Lung (tissue), 12 donors: ENCODE measurements around the gene HDAC4. TPM values are rescaled to one million over a fixed set of nuclear protein-coding genes. Genes with fewer than 3 reads are reported as not detected.

Experiments used
- ATAC-seq: fragments of 200-7000 bp; cut with Tn5 transposase; one replicate; pipeline ENCODE4 v1.9.1; 2020; ENCODE audit warnings: moderate number of reproducible peaks; ENCODE audit not compliant: insufficient read depth, low FRiP score
- DNase-seq, 3 donors: peaks; one replicate each; pipeline ENCODE4 v3.0.0-alpha.2; 2013 to 2017
- H3K27ac ChIP-seq, 2 donors: one replicate each; pipeline ENCODE4 v1.5.1; 2013; ENCODE audit warnings: mild to moderate bottlenecking in 2 of 2, moderate library complexity in 2 of 2, control low read depth in 1 of 2, inconsistent platforms in 1 of 2, low read depth in 1 of 2, low read length in 1 of 2
- H3K27me3 ChIP-seq, 3 donors: one replicate each; pipeline ENCODE4 v1.5.1; 2013; ENCODE audit warnings: low read length in 2 of 3; ENCODE audit not compliant: control insufficient read depth in 3 of 3, insufficient read depth in 3 of 3
- H3K36me3 ChIP-seq, 4 donors: one replicate each; pipeline ENCODE4 v1.5.1; 2013; ENCODE audit warnings: low read length in 4 of 4, mild to moderate bottlenecking in 1 of 4, moderate library complexity in 1 of 4; ENCODE audit not compliant: control insufficient read depth in 4 of 4, insufficient read depth in 4 of 4
- H3K4me1 ChIP-seq, 5 donors: one replicate each; pipeline ENCODE4 v1.5.1; 2013; ENCODE audit warnings: low read length in 5 of 5, mild to moderate bottlenecking in 2 of 5, moderate library complexity in 1 of 5; ENCODE audit not compliant: control insufficient read depth in 5 of 5, insufficient read depth in 5 of 5
- H3K4me3 ChIP-seq: one replicate; pipeline ENCODE4 v1.5.1; 2013; ENCODE audit warnings: mild to moderate bottlenecking, control low read depth, moderate library complexity
- H3K9ac ChIP-seq, 2 donors: one replicate each; pipeline ENCODE4 v1.5.1; 2013; ENCODE audit warnings: low read length in 2 of 2, control low read depth in 1 of 2; ENCODE audit not compliant: insufficient read depth in 1 of 2
- H3K9me3 ChIP-seq, 4 donors: one replicate each; pipeline ENCODE4 v1.5.1; 2013; ENCODE audit warnings: low read length in 3 of 4, mild to moderate bottlenecking in 1 of 4, moderate library complexity in 1 of 4; ENCODE audit not compliant: control insufficient read depth in 4 of 4, insufficient read depth in 3 of 4
- CTCF ChIP-seq: IDR thresholded peaks from 2 replicates; pipeline ENCODE4 v1.5.1; 2012; ENCODE audit warnings: mild to moderate bottlenecking; ENCODE audit errors: control extremely low read depth, extremely low read depth
- WGBS, 2 donors: extraction: QIAGEN DNeasy Blood & Tissue Kit; methylation state at CpG; one replicate each; pipeline ENCODE4 v1.1.7; 2013; 5-methylcytosine and 5-hydroxymethylcytosine counted together
- polyA plus RNA-seq, 2 donors: library from polyadenylated mRNA; stranded (reverse); fragments of 200-250 nt; gene quantifications; one replicate each; pipeline ENCODE4 v1.2.1, GENCODE V29; 2013
- total RNA-seq, 2 donors: library from RNA; depleted of rRNA in 1 of 2; stranded (reverse); fragments of >200 nt in 1 of 2; gene quantifications; one replicate each; pipeline ENCODE4 v1.2.1, GENCODE V29; 2014 to 2021
- donor health status: control.
- donor health status: control.
- donor health status: Bipolar disorder and iron deficiency.
- donor health status: healthy.
- donor health status: DM: yes; HTN: yes; CAD: no.

The HDAC4 gene
- total and polyA plus RNA-seq, 4 donors: 6.9 to 47.7 (median 20.7) TPM

- Histone ChIP-seq H3K27ac (peak overlapping the region in 1 of 2 donors; percentile 21), H3K4me3 (no peak overlapping the region), H3K27me3 (no peaks in the 10 kb centered on the region), H3K9ac (no peak overlapping the region), H3K36me3 (no peaks in the 10 kb centered on the region), H3K9me3 (no peaks in the 10 kb centered on the region), H3K4me1 (peaks cover 1 to 20% (median 11%) of the 10 kb centered on the region in 5 donors)
- ATAC-seq: no peak
- no peak for TF ChIP-seq CTCF
- 87% methylated on average over 10 of the region's 10 CpGs for WGBS, 2 donors
- no peak for DNase-seq
Measured at GRCh38 chr2:239398521-239398921, 2.3 kb downstream of the HDAC4 start.

- DNase-seq: no peak
- no peak for ATAC-seq
- Histone ChIP-seq H3K27ac (peak overlapping the region in 1 of 2 donors; percentile 80), H3K27me3 (no peaks in the 10 kb centered on the region), H3K9me3 (no peaks in the 10 kb centered on the region), H3K4me1 (peaks cover 3 to 24% (median 16%) of the 10 kb centered on the region in 5 donors), H3K4me3 (no peak overlapping the region), H3K9ac (no peak overlapping the region), H3K36me3 (no peaks in the 10 kb centered on the region)
- WGBS, 2 donors: 86 to 91% methylated on average over 16 of the region's 16 CpGs
- no peak for TF ChIP-seq CTCF
Measured at GRCh38 chr2:239397931-239398471, 2.8 kb downstream of the HDAC4 start.

- no peak for TF ChIP-seq CTCF
- H3K27me3 ChIP-seq: no peaks in the 10 kb centered on the region
- peak in 2 of 3 donors; percentile 14 to 25 for DNase-seq
- H3K36me3 ChIP-seq: no peaks in the 10 kb centered on the region
- ATAC-seq: no peak
- no peak overlapping the region for H3K9ac ChIP-seq
- H3K4me1 ChIP-seq: peaks cover 5 to 25% (median 20%) of the 10 kb centered on the region in 5 donors
- peak overlapping the region in 1 of 2 donors; percentile 80 for H3K27ac ChIP-seq
- WGBS, 2 donors: 58 to 65% methylated on average over 19 of the region's 19 CpGs
- no peak overlapping the region for H3K4me3 ChIP-seq
- no peaks in the 10 kb centered on the region for H3K9me3 ChIP-seq
Measured at GRCh38 chr2:239396881-239397681, 3.7 kb downstream of the HDAC4 start.
